Cardiac muscle cell (in vitro differentiated cells and primary cell): ENCODE measurements around the gene KIF1A. TPM values are rescaled to one million over a fixed set of nuclear protein-coding genes. Genes with fewer than 3 reads are reported as not detected.
"Not testable (repeated sequence)": the region's sequence is repeated elsewhere in the genome, so short reads cannot be mapped to it uniquely, and the experiment has no call there.

Source experiments
- DNase-seq, 2 donors: peaks; one replicate each; pipeline versions ENCODE4 v3.0.0 to v3.0.0-alpha.2; 2010 to 2017; ENCODE audit warnings: low read depth in 1 of 2, low spot score in 1 of 2
- H3K27ac ChIP-seq: fragments of 200-600 bp; sonication (generic); 2 replicates; pipeline ENCODE4 v1.5.1; 2016
- H3K27me3 ChIP-seq: fragments of 200-600 bp; sonication (generic); 2 replicates; pipeline ENCODE4 v1.6.0; 2016; ENCODE audit warnings: control low read depth
- H3K36me3 ChIP-seq: fragments of 200-600 bp; sonication (generic); 2 replicates; pipeline ENCODE4 v1.5.1; 2016; ENCODE audit warnings: control low read depth
- H3K4me1 ChIP-seq: fragments of 200-600 bp; sonication (generic); 2 replicates; pipeline ENCODE4 v1.8.1; 2017; ENCODE audit warnings: low read depth, mild to moderate bottlenecking, mixed run types
- H3K4me3 ChIP-seq: fragments of 200-600 bp; sonication (generic); 2 replicates; pipeline ENCODE4 v1.5.1; 2016; ENCODE audit warnings: mild to moderate bottlenecking
- H3K9me3 ChIP-seq: fragments of 200-600 bp; sonication (generic); 2 replicates; pipeline ENCODE4 v1.5.1; 2017; ENCODE audit warnings: low read depth, mild to moderate bottlenecking, control low read depth
- polyA plus RNA-seq: library from polyadenylated mRNA; unstranded; fragments of >200 nt; fragmentation: Nextera tagmentation; extraction: Ambion mirVana; gene quantifications from 2 replicates; pipeline ENCODE4 v1.2.1, GENCODE V29; 2016
- total RNA-seq: library from RNA; depleted of rRNA; stranded (reverse); fragments of >200 nt; gene quantifications from 2 replicates; pipeline ENCODE4 v1.2.3, GENCODE V29; 2016
- TF ChIP-seq, protein P1 (sequence below): IDR thresholded peaks from 2 replicates; pipeline ENCODE4 v1.5.1; 2012; ENCODE audit warnings: low read depth, mild to moderate bottlenecking, low read length

Gene KIF1A
- total and polyA plus RNA-seq, 2 experiments from 2014 or later = 6.3 to 14.1 TPM

DNA sequence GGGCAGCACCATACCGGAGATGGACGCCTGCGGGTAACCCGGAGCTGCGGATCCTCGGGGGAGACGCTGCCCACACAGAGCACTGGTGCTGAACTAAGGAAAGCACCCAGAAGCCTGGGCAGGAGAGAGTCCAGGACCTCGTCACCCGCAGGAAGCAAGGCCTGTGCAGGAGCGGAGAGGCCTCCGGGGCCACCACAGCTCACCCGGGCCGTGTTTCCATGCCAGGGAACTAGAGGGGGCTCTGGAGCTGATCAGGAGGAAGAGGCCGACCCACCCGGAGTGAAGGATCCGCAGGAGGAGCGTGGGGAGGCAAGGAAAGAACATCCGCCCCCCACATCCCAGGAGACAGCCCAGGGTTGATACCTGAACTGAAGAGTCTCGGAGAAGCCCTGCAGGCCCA is 141.1 kb downstream of the KIF1A start:
- H3K27ac ChIP-seq, H3K27me3 ChIP-seq, H3K4me1 ChIP-seq, H3K4me3 ChIP-seq, H3K9me3 ChIP-seq, H3K36me3 ChIP-seq, DNase-seq: not testable (repeated sequence)

DNA sequence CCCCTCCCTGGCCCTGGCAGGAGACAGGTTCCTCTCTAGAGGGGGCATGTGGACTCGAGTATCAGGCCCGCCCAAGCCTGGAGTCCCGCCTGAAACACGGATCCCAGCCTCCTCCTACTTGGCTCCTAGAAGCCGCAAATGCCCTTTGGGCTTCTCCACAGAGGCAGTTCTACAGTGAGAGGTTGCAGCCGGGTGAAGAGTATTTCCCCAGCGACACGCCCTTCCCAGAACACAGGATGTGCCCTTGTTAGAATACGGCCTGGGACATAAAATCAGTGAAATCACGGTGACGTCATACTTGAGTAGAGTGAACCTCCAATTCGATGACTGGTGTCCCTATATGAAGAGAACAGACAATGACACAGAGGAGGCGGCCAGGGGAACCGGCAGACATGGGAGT is 142.0 kb downstream of the KIF1A start:
- H3K36me3 ChIP-seq = not testable (repeated sequence)

DNA sequence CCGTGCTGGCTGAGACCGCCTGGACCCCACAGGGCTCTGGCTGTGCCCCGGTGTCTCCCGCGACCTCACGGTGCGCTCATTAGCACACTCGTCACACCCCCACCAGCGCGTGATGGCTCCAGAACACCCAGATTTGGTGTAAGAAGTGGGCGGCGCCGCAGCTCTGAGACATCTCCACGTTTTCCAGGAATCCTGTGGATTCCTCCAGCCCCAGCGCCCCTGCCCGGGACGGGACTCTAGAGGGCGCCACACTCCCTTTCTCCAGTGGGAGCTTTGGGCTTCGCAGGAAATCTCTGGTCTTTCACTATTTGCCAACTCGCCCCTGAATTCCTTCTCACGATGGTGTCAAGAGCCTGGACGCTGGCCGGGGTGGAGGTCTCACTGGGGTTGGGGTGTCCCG is 144.7 kb downstream of the KIF1A start:
- not testable (repeated sequence) for DNase-seq, H3K36me3 ChIP-seq, H3K9me3 ChIP-seq, H3K4me1 ChIP-seq, H3K4me3 ChIP-seq, H3K27ac ChIP-seq
- peaks cover 34% of the 10 kb centered on the region for H3K27me3 ChIP-seq

More for the DNA sequence above, 142.0 kb downstream of the KIF1A start:
- H3K27ac ChIP-seq, H3K9me3 ChIP-seq, H3K4me3 ChIP-seq, DNase-seq, H3K4me1 ChIP-seq, H3K27me3 ChIP-seq: not testable (repeated sequence)

DNA sequence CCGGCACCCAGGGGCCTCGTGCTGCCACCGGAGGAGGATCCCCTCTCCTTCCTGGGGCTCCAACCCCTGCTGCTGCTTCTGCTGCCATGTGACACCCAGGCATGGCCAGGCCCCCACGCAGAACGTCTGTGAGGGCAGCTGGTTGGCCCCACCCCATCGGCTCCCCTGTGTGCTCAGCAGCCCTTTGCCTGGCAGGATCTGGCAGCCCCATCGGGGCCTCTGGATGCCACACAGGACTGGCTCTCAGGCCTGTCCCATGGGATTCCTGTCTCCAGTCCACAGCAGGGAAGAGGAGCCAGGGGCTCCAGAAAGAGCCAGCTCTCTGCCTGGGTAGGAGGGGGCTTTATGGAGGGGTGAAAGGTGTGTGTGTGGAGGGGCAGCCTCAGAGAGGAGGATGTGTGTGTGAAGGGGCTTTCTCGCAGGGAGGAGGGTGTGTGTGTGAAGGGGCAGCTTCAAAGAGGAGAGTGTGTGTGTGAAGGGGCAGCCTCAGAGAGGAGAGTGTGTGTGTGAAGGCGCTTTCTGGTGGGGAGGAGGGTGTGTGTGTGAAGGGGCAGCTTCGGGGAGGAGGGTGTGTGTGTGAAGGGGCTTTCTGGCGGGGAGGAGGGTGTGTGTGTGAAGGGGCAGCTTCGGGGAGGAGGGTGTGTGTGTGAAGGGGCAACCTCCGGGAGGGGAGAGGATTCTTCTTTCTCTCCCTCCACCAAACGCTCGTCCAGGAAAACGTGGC is 145.4 kb downstream of the KIF1A start:
- not testable (repeated sequence) for H3K4me3 ChIP-seq, DNase-seq, H3K36me3 ChIP-seq, H3K9me3 ChIP-seq, H3K4me1 ChIP-seq, H3K27ac ChIP-seq
- H3K27me3 ChIP-seq = peaks cover 41% of the 10 kb centered on the region

DNA sequence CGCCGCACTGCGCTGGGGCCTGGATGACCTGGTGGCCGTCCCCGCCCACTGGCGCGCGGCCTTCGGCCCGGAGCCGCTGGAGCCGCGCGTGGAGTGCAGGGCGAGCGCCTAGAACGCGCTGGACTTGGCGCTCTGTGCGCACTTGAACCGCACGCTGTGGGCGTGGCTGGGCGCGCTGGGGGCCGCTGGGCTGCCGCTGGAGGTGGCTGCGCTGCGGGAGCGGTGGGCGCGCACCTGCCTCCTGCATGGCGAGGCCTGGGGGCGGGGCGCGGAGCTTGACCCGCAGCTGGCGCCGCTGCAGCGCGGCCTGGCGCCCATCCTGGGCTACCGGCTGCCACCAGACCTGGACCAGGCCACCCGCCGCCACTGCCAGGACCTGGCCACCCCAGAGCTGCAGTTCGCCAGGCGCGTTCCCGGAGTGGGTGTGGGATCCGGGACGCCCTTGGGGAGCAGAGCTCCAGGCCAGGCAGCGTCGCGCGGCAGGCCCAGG is 147.3 kb downstream of the KIF1A start:
- Histone ChIP-seq H3K9me3 (no peaks in the 10 kb centered on the region), H3K36me3 (no peaks in the 10 kb centered on the region), H3K27ac (no peak overlapping the region), H3K4me3 (no peak overlapping the region), H3K27me3 (peaks cover 41% of the 10 kb centered on the region), H3K4me1 (no peaks in the 10 kb centered on the region)
- no peak for DNase-seq
- TF ChIP-seq, protein P1, sequence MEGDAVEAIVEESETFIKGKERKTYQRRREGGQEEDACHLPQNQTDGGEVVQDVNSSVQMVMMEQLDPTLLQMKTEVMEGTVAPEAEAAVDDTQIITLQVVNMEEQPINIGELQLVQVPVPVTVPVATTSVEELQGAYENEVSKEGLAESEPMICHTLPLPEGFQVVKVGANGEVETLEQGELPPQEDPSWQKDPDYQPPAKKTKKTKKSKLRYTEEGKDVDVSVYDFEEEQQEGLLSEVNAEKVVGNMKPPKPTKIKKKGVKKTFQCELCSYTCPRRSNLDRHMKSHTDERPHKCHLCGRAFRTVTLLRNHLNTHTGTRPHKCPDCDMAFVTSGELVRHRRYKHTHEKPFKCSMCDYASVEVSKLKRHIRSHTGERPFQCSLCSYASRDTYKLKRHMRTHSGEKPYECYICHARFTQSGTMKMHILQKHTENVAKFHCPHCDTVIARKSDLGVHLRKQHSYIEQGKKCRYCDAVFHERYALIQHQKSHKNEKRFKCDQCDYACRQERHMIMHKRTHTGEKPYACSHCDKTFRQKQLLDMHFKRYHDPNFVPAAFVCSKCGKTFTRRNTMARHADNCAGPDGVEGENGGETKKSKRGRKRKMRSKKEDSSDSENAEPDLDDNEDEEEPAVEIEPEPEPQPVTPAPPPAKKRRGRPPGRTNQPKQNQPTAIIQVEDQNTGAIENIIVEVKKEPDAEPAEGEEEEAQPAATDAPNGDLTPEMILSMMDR = no peak

DNA sequence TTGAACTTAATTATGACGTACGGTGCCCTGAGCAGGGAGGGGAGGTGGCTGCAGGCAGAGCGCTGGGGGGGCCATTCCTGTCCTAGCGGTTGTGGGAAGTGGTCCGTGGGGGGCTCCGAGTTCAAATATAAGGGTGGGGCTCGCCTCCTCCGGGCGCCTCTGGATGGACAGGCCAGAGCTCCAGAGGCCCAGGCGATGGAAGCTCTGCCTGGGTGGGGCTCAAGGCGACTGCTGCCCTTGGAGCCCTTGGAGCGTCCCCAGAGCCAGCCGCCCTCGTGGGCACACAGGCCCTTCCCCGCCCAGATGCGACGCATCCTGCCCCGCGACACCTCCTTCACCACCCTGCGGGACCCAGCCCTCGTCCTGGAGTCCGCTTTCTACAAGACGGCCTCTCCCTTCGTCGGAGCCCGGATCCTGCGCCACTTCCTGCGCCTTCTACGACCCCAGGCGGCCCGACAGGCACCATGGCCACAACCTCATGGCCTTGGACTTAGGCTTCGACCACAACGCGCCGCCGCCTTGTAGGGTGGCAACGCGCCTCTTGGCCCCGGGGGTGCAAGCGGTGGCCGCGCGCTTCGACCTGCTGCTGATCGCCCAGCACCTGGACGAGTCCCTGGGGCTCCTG is 147.8 kb downstream of the KIF1A start:
- no peak for DNase-seq
- Histone ChIP-seq H3K4me1 (no peaks in the 10 kb centered on the region), H3K27ac (no peak overlapping the region), H3K4me3 (no peak overlapping the region), H3K36me3 (no peaks in the 10 kb centered on the region), H3K27me3 (peaks cover 41% of the 10 kb centered on the region), H3K9me3 (no peaks in the 10 kb centered on the region)
- TF ChIP-seq, protein P1 = no peak

DNA sequence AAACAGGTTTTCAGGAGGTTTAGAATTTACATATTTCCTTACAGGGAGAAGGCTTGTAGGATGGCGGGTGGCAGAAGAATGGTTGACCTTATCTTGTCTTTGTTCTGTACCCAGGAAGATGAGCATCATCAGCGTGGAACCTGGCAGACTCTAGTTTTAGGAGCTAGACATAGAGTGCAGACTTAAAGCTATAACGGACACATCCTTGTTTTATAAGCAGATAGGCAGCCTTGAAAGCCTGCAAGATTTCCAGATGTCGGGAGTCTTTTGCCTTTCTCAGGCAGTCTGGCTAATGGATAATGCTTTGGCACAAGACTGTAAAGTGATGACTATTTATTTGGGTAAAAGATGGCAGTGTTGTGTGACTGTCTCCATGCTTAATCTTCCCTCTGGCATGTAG is 149.1 kb downstream of the KIF1A start:
- peaks cover 41% of the 10 kb centered on the region for H3K27me3 ChIP-seq
- TF ChIP-seq, protein P1 = no peak
- H3K36me3 ChIP-seq = no peaks in the 10 kb centered on the region
- H3K4me3 ChIP-seq = no peak overlapping the region
- H3K9me3 ChIP-seq = no peaks in the 10 kb centered on the region
- H3K4me1 ChIP-seq = no peaks in the 10 kb centered on the region
- no peak overlapping the region for H3K27ac ChIP-seq
- no peak for DNase-seq
